Measurements from ENCODE around the gene FXYD4.
A peak's percentile ranks its signal among the peaks of the same experiment; 100 is the strongest.

Gene FXYD4

DNA sequence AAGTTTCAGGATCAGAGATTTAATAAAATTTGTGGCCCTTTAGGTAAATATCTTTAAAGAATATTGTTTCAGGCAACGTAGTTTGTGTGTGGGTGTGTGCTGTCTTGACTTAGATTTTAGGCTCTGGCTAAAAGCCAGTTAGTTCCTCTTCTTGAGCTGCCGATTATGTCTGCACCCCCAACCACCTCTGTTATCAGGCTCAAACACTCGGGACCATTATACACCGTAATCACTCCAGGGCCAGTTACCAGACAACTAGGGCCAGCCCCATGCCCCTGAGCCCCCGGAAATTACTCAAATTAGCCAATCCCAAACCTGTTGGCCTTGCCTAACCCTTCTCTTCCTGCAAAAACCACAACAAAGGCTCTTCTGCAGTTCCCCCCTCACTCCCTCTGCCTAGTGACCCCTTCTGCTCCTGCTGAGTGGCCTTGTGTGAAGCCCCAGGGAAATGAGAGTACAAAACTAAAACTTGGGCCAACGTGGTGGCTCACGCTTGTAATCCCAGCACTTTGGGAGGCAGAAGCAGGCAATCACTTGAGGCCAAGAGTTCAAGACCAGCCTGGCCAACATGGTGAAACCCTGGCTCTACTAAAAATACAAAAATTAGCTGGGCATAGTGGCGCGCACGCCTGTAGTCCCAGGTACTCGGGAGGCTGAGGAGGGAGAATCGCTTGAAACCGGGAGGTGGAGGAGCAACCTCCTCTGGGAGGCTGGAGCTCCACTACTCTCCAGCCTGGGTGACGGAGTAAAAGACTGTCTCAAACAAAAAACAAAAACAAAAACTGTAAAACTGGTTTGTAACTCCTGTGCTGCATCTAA lies 46.7 kb downstream of the FXYD4 start:
- peak overlapping the region; percentile 64 for H3K4me3 ChIP-seq (ENCODE audit: low read length, poor library complexity, severe bottlenecking)
- peaks cover 3% of the 10 kb centered on the region; the same call in 1 of the 2 replicates for H3K79me2 ChIP-seq (ENCODE audit: insufficient read depth, low read length)
- H3K4me2 ChIP-seq (ENCODE audit: low read depth, low read length, poor library complexity, severe bottlenecking): peak overlapping the region; percentile 78
- H4K20me1 ChIP-seq (ENCODE audit: insufficient read depth, low read length, poor library complexity, severe bottlenecking): no peaks in the 10 kb centered on the region
- H3K9me2 ChIP-seq (replicated peaks; ENCODE audit: low read depth, low read length): no peaks in the 10 kb centered on the region
- no peak overlapping the region; the same call in 1 of the 2 replicates for H2AFZ ChIP-seq (ENCODE audit: low read length)
- H3K27me3 ChIP-seq (ENCODE audit: insufficient read depth, low read length, poor library complexity, severe bottlenecking): no peaks in the 10 kb centered on the region
- TF ChIP-seq CTCF (conservative IDR thresholded peaks at IDR 0.05; ENCODE audit: low read length): no peak
- no peak for TF ChIP-seq EZH2phosphoT487 (IDR thresholded peaks at IDR 0.05; ENCODE audit: borderline replicate concordance)
- peaks cover 55% of the 10 kb centered on the region for H3K4me1 ChIP-seq (ENCODE audit: insufficient read depth, low read length, poor library complexity, severe bottlenecking)
- no peaks in the 10 kb centered on the region for H3K36me3 ChIP-seq (ENCODE audit: insufficient read depth, low read length)
- no peaks in the 10 kb centered on the region for H3K9me3 ChIP-seq (ENCODE audit: insufficient read depth, low read depth, low read length)
- peaks cover 37% of the 10 kb centered on the region for H3F3A ChIP-seq (ENCODE audit: low read depth)
- peak overlapping the region; percentile 81 for H3K9ac ChIP-seq (ENCODE audit: low read depth, low read length, poor library complexity, severe bottlenecking)

GRCh38 chr10:43419997-43420368 lies 48.5 kb downstream of the FXYD4 start:
- peak overlapping the region; percentile 88 for H3K4me2 ChIP-seq (ENCODE audit: low read depth, low read length, poor library complexity, severe bottlenecking)
- no peaks in the 10 kb centered on the region for H4K20me1 ChIP-seq (ENCODE audit: insufficient read depth, low read length, poor library complexity, severe bottlenecking)
- H3K36me3 ChIP-seq (ENCODE audit: insufficient read depth, low read length): no peaks in the 10 kb centered on the region
- peak overlapping the region; percentile 92 for H3K9ac ChIP-seq (ENCODE audit: low read depth, low read length, poor library complexity, severe bottlenecking)
- peaks cover 37% of the 10 kb centered on the region for H3F3A ChIP-seq (ENCODE audit: low read depth)
- TF ChIP-seq CTCF (conservative IDR thresholded peaks at IDR 0.05; ENCODE audit: low read length) (no peak), EZH2phosphoT487 (IDR thresholded peaks at IDR 0.05; ENCODE audit: borderline replicate concordance) (no peak)
- H3K27me3 ChIP-seq (ENCODE audit: insufficient read depth, low read length, poor library complexity, severe bottlenecking): no peaks in the 10 kb centered on the region
- no peaks in the 10 kb centered on the region for H3K9me3 ChIP-seq (ENCODE audit: insufficient read depth, low read depth, low read length)
- H3K79me2 ChIP-seq (ENCODE audit: insufficient read depth, low read length): peaks cover 3% of the 10 kb centered on the region; the same call in 1 of the 2 replicates
- H3K9me2 ChIP-seq (replicated peaks; ENCODE audit: low read depth, low read length): no peaks in the 10 kb centered on the region
- peaks cover 52% of the 10 kb centered on the region for H3K4me1 ChIP-seq (ENCODE audit: insufficient read depth, low read length, poor library complexity, severe bottlenecking)
- H3K4me3 ChIP-seq (ENCODE audit: low read length, poor library complexity, severe bottlenecking): peak overlapping the region; percentile 86
- no peak overlapping the region for H2AFZ ChIP-seq (ENCODE audit: low read length)

GRCh38 chr10:43420369-43421200 lies 49.1 kb downstream of the FXYD4 start:
- Histone ChIP-seq H3K4me1 (ENCODE audit: insufficient read depth, low read length, poor library complexity, severe bottlenecking) (peaks cover 52% of the 10 kb centered on the region), H3K9ac (ENCODE audit: low read depth, low read length, poor library complexity, severe bottlenecking) (peak overlapping the region; percentile 92), H2AFZ (ENCODE audit: low read length) (peak overlapping the region; percentile 80; the same call in 1 of the 2 replicates), H4K20me1 (ENCODE audit: insufficient read depth, low read length, poor library complexity, severe bottlenecking) (no peaks in the 10 kb centered on the region), H3K4me2 (ENCODE audit: low read depth, low read length, poor library complexity, severe bottlenecking) (peak overlapping the region; percentile 88), H3K27me3 (ENCODE audit: insufficient read depth, low read length, poor library complexity, severe bottlenecking) (no peaks in the 10 kb centered on the region), H3K36me3 (ENCODE audit: insufficient read depth, low read length) (no peaks in the 10 kb centered on the region), H3F3A (ENCODE audit: low read depth) (peaks cover 37% of the 10 kb centered on the region), H3K9me3 (ENCODE audit: insufficient read depth, low read depth, low read length) (no peaks in the 10 kb centered on the region), H3K79me2 (ENCODE audit: insufficient read depth, low read length) (peaks cover 3% of the 10 kb centered on the region; the same call in 1 of the 2 replicates), H3K9me2 (replicated peaks; ENCODE audit: low read depth, low read length) (no peaks in the 10 kb centered on the region), H3K4me3 (ENCODE audit: low read length, poor library complexity, severe bottlenecking) (peak overlapping the region; percentile 86)
- TF ChIP-seq EZH2phosphoT487 (IDR thresholded peaks at IDR 0.05; ENCODE audit: borderline replicate concordance) (no peak), CTCF (conservative IDR thresholded peaks at IDR 0.05; ENCODE audit: low read length) (peak; percentile 28; the same call in 1 of the 2 replicates)
